Epithelial cell of esophagus (primary cell): ENCODE measurements around the gene STK11.
"Not testable (repeated sequence)": the region's sequence is repeated elsewhere in the genome, so short reads cannot be mapped to it uniquely, and the experiment has no call there.

Experiments
- DNase-seq: peaks from one replicate; pipeline ENCODE4 v3.0.0; 2010; ENCODE audit warnings: low read depth
- H3K4me3 ChIP-seq: 2 replicates; pipeline ENCODE4 v1.5.1; 2011; ENCODE audit warnings: mild to moderate bottlenecking, low read length, control low read depth
- CTCF ChIP-seq: IDR thresholded peaks from 2 replicates; pipeline ENCODE4 v1.5.1; 2011; ENCODE audit warnings: low read depth, mild to moderate bottlenecking, low read length, control low read depth, inconsistent platforms; ENCODE audit not compliant: insufficient read depth; ENCODE audit errors: missing control alignments

The STK11 gene

GRCh38 chr19:1241417-1242095, 36.0 kb downstream of the STK11 start, which contains the start of gene ATP5F1D:
Gene ATP5F1D (plus strand): TSS chr19:1241751. CDS start chr19:1241851, 100 bp downstream.
- DNase-seq, result peak; percentile 94
- no peak for TF ChIP-seq CTCF
- peak within 1 kb of the TSS; percentile 67 for H3K4me3 ChIP-seq

GRCh38 chr19:1243768-1244692, 38.5 kb downstream of the STK11 start:
- DNase-seq, result peak; percentile 86
- H3K4me3 ChIP-seq, result peak overlapping the region; percentile 15
- peak; percentile 79 for TF ChIP-seq CTCF

- DNase-seq, result no peak
- TF ChIP-seq CTCF, result no peak
- H3K4me3 ChIP-seq, result peak overlapping the region; percentile 15
These were observed 39.3 kb downstream of the STK11 start for GRCh38 chr19:1244693-1245451.

- TF ChIP-seq CTCF, result no peak
- DNase-seq, result no peak
- H3K4me3 ChIP-seq, result no peak overlapping the region
These were observed 40.1 kb downstream of the STK11 start for GRCh38 chr19:1245494-1246264.

- DNase-seq, H3K4me3 ChIP-seq: not testable (repeated sequence)
These were observed 40.9 kb downstream of the STK11 start for GRCh38 chr19:1246265-1247087.

- H3K4me3 ChIP-seq, result no peak overlapping the region
- no peak for TF ChIP-seq CTCF
- no peak for DNase-seq
These were observed 42.2 kb downstream of the STK11 start for GRCh38 chr19:1247748-1248138.
